ENCODE results near the gene IL1R2. TPM values are rescaled to one million over a fixed set of nuclear protein-coding genes. Genes with fewer than 3 reads are reported as not detected.

Gene IL1R2
- total RNA-seq, 1 experiment from 2014 or later = 0.22 TPM

DNA sequence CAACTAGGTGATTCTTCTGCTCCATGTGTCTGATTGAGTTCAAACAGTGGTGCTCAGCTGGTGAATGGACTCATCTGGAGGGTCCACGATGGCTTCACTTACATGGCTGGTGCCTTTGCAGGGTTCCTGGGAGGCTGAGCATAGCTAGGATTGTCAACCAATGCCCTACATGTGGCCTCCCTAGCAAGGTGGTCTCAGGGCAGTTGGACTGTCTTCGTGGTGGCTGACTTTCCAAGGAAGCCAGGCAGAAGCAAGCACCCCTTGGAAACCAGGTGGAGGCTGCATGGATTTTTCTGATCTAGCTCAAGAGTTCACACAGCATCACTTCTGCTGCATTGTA is 6.8 kb downstream of the IL1R2 start (continued):
- TF ChIP-seq CREM (CRISPR knock-in tag; IDR thresholded peaks at IDR 0.05) = no peak
- no peak for TF ChIP-seq USF1 (CRISPR knock-in tag; IDR thresholded peaks at IDR 0.05)
- TF ChIP-seq MYBL2 (CRISPR knock-in tag; IDR thresholded peaks at IDR 0.05) = no peak
- no peak for TF ChIP-seq TEAD1 (CRISPR knock-in tag; IDR thresholded peaks at IDR 0.05)
- TF ChIP-seq CREB1 (CRISPR knock-in tag; IDR thresholded peaks at IDR 0.05) = no peak

GRCh38 chr2:101998896-101999789 is 7.4 kb downstream of the IL1R2 start:
- ATAC-seq (peak; percentile 51; the same call in 1 of the 2 replicates), DNase-seq (ENCODE audit: low spot score) (no peak)
- Mint-ChIP-seq H3K27ac (no peak overlapping the region), H3K9me3 (peaks cover 7% of the 10 kb centered on the region), H3K36me3 (no peaks in the 10 kb centered on the region), H3K4me3 (no peak overlapping the region), H3K27me3 (ENCODE audit: low read depth) (no peaks in the 10 kb centered on the region; the same call in 1 of the 2 replicates), H3K4me1 (no peaks in the 10 kb centered on the region)
- ChIA-PET POLR2A (interaction anchor here (0.6 kb wide), 1 partner anchor 449 kb away, joined by 6 read pairs; no protein-coding TSS in a partner anchor), CTCF (interaction anchor here (0.8 to 1.7 kb wide), 4 partner anchors 21 to 253 kb away, joined by 3 to 6 read pairs (median 6); no protein-coding TSS in a partner anchor)
- TF ChIP-seq GABPB1 (CRISPR knock-in tag; IDR thresholded peaks at IDR 0.05) (peak; percentile 41; the same call in 1 of the 2 replicates), HMGA2 (CRISPR knock-in tag; IDR thresholded peaks at IDR 0.05) (no peak)

- no peak for TF ChIP-seq MYBL2 (CRISPR knock-in tag; IDR thresholded peaks at IDR 0.05)
- TF ChIP-seq, protein P1, sequence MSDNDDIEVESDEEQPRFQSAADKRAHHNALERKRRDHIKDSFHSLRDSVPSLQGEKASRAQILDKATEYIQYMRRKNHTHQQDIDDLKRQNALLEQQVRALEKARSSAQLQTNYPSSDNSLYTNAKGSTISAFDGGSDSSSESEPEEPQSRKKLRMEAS (CRISPR knock-in tag; IDR thresholded peaks at IDR 0.05) = no peak
- TF ChIP-seq, protein P2, sequence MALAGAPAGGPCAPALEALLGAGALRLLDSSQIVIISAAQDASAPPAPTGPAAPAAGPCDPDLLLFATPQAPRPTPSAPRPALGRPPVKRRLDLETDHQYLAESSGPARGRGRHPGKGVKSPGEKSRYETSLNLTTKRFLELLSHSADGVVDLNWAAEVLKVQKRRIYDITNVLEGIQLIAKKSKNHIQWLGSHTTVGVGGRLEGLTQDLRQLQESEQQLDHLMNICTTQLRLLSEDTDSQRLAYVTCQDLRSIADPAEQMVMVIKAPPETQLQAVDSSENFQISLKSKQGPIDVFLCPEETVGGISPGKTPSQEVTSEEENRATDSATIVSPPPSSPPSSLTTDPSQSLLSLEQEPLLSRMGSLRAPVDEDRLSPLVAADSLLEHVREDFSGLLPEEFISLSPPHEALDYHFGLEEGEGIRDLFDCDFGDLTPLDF (CRISPR knock-in tag; IDR thresholded peaks at IDR 0.05) = no peak
- TF ChIP-seq JUN (CRISPR knock-in tag; IDR thresholded peaks at IDR 0.05) = no peak
- TF ChIP-seq, protein P3, sequence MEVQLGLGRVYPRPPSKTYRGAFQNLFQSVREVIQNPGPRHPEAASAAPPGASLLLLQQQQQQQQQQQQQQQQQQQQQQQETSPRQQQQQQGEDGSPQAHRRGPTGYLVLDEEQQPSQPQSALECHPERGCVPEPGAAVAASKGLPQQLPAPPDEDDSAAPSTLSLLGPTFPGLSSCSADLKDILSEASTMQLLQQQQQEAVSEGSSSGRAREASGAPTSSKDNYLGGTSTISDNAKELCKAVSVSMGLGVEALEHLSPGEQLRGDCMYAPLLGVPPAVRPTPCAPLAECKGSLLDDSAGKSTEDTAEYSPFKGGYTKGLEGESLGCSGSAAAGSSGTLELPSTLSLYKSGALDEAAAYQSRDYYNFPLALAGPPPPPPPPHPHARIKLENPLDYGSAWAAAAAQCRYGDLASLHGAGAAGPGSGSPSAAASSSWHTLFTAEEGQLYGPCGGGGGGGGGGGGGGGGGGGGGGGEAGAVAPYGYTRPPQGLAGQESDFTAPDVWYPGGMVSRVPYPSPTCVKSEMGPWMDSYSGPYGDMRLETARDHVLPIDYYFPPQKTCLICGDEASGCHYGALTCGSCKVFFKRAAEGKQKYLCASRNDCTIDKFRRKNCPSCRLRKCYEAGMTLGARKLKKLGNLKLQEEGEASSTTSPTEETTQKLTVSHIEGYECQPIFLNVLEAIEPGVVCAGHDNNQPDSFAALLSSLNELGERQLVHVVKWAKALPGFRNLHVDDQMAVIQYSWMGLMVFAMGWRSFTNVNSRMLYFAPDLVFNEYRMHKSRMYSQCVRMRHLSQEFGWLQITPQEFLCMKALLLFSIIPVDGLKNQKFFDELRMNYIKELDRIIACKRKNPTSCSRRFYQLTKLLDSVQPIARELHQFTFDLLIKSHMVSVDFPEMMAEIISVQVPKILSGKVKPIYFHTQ (CRISPR knock-in tag; IDR thresholded peaks at IDR 0.05) = no peak
- no peak for TF ChIP-seq ZNF416 (CRISPR knock-in tag; IDR thresholded peaks at IDR 0.05)
- TF ChIP-seq, protein P4, sequence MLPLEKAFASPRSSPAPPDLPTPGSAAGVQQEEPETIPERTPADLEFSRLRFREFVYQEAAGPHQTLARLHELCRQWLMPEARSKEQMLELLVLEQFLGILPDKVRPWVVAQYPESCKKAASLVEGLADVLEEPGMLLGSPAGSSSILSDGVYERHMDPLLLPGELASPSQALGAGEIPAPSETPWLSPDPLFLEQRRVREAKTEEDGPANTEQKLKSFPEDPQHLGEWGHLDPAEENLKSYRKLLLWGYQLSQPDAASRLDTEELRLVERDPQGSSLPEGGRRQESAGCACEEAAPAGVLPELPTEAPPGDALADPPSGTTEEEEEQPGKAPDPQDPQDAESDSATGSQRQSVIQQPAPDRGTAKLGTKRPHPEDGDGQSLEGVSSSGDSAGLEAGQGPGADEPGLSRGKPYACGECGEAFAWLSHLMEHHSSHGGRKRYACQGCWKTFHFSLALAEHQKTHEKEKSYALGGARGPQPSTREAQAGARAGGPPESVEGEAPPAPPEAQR (CRISPR knock-in tag; IDR thresholded peaks at IDR 0.05) = no peak
- no peak for TF ChIP-seq HMGA2 (CRISPR knock-in tag; IDR thresholded peaks at IDR 0.05)
- TF ChIP-seq PREB (CRISPR knock-in tag; IDR thresholded peaks at IDR 0.05; ENCODE audit: borderline replicate concordance) = no peak
- no peak for TF ChIP-seq TEAD1 (CRISPR knock-in tag; IDR thresholded peaks at IDR 0.05)
- TF ChIP-seq TEAD4 (CRISPR knock-in tag; IDR thresholded peaks at IDR 0.05) = no peak
- TF ChIP-seq SP1 (CRISPR knock-in tag; conservative IDR thresholded peaks at IDR 0.05) = no peak
- ATAC-seq (no peak), DNase-seq (ENCODE audit: low spot score) (no peak)
- POLR2A ChIA-PET = no interaction called here
- no peak overlapping the region for H3K27ac Mint-ChIP-seq
- CTCF ChIA-PET = interaction anchor here (0.6 to 1.7 kb wide), 4 partner anchors 20 to 251 kb away, joined by 3 to 6 read pairs (median 4); no protein-coding TSS in a partner anchor
- H3K4me3 Mint-ChIP-seq = no peak overlapping the region
- no peaks in the 10 kb centered on the region for H3K36me3 Mint-ChIP-seq
- H3K4me1 Mint-ChIP-seq = no peaks in the 10 kb centered on the region
- H3K27me3 Mint-ChIP-seq (ENCODE audit: low read depth) = no peaks in the 10 kb centered on the region; the same call in 1 of the 2 replicates
- 0 out of 2 replicates have a peak, but pooled peaks cover under 1% of the 10 kb centered on the region for H3K9me3 Mint-ChIP-seq
These were observed 8.3 kb downstream of the IL1R2 start for GRCh38 chr2:102000012-102000411.
